Mucosa of descending colon (tissue), 3 donors: ENCODE results near the gene TGFBR2. TPM values are rescaled to one million over a fixed set of nuclear protein-coding genes. Genes with fewer than 3 reads are reported as not detected.

Experiments
- ATAC-seq: fragments of 200-7000 bp; cut with Tn5 transposase; one replicate; pipeline ENCODE4 v1.9.1; 2020; ENCODE audit warnings: mild to moderate bottlenecking, moderate library complexity
- DNase-seq, 3 donors: peaks; one replicate each; pipeline ENCODE4 v3.0.0-alpha.2; 2020
- H3K36me3 ChIP-seq: fragments of 200-600 bp; one replicate; pipeline ENCODE4 v1.8.0; 2021; ENCODE audit warnings: low read depth, mild to moderate bottlenecking
- H3K4me1 ChIP-seq: fragments of 200-600 bp; one replicate; pipeline ENCODE4 v1.8.0; 2021; ENCODE audit warnings: low read depth, mild to moderate bottlenecking
- H3K4me3 ChIP-seq: fragments of 200-600 bp; one replicate; pipeline ENCODE4 v1.8.0; 2021; ENCODE audit warnings: mild to moderate bottlenecking
- H3K9me3 ChIP-seq: fragments of 200-600 bp; one replicate; pipeline ENCODE4 v1.8.0; 2021; ENCODE audit warnings: mild to moderate bottlenecking
- intact Hi-C, 2 donors: fragments of 100-400 bp; cut with DNase I in 1 of 2; cut with micrococcal nuclease in 1 of 2; formaldehyde crosslinking; loops; one replicate each; pipeline versions ENCODE4 v1.11.0 to v1.11.1; 2022; cut with DNase I, micrococcal nuclease
- total RNA-seq, 3 donors: library from RNA; stranded (reverse); fragmentation: NEBNext Ultra II Directional in 2 of 3; extraction: Animal tissue kit (Norgen Biotek cat#: 25700) in 2 of 3; gene quantifications; one replicate each; pipeline versions ENCODE4 v1.2.1 to v1.2.4, GENCODE V29; 2021 to 2023
- TF ChIP-seq, protein P1 (sequence below): fragments of 200-600 bp; IDR thresholded peaks from one replicate; pipeline ENCODE4 v1.8.0; 2022; ENCODE audit warnings: antibody characterized with exemption, mild to moderate bottlenecking
- donor health status: DM: no; HTN: no; CAD: no; lungs with moderate emphysema.
- donor health status: DM: no; HTN: no; CAD: no.
- donor health status: DM: no; HTN: yes; CAD: no.

The TGFBR2 gene
- total RNA-seq, 3 donors from 2014 or later = 39.0 to 134 (median 71.4) TPM

DNA sequence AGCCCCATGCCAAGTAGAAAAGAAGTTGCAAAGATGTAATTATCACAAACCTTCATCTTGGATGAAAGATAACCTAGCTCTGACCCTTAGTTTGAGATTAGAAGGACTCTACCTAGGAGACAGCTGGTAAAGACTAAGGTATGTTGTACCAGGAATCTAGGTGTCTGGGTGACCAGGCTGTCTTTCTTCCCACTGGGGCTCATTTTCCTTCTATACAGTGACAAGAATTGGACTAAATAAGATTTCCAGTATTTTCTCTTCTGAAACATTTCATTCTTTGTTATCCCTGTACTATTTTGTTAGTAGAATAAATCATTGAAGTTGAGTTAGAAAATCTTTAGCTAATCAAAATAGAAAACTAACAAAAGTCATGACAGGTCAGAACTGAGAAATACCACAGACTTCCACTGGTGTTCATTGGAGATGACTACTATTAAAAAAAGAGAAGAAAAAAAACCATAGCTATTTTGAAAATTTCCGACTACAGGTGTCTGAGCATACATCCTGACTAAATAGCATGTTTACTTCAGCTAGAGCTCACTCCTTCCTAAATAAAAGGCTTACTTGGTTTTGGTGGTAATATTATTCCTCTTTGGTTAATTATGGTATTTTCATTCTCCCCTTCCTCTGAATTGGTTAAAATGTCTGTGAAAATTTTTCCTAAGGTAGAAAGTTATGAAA lies 10.1 kb downstream of the TGFBR2 start:
- no peaks in the 10 kb centered on the region for H3K9me3 ChIP-seq
- no peaks in the 10 kb centered on the region for H3K36me3 ChIP-seq
- ATAC-seq (no peak), DNase-seq (no peak)
- H3K4me1 ChIP-seq = peaks cover 11% of the 10 kb centered on the region
- H3K4me3 ChIP-seq = no peak overlapping the region
- TF ChIP-seq, protein P1, sequence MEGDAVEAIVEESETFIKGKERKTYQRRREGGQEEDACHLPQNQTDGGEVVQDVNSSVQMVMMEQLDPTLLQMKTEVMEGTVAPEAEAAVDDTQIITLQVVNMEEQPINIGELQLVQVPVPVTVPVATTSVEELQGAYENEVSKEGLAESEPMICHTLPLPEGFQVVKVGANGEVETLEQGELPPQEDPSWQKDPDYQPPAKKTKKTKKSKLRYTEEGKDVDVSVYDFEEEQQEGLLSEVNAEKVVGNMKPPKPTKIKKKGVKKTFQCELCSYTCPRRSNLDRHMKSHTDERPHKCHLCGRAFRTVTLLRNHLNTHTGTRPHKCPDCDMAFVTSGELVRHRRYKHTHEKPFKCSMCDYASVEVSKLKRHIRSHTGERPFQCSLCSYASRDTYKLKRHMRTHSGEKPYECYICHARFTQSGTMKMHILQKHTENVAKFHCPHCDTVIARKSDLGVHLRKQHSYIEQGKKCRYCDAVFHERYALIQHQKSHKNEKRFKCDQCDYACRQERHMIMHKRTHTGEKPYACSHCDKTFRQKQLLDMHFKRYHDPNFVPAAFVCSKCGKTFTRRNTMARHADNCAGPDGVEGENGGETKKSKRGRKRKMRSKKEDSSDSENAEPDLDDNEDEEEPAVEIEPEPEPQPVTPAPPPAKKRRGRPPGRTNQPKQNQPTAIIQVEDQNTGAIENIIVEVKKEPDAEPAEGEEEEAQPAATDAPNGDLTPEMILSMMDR = no peak
- intact Hi-C loops = no loop called here

DNA sequence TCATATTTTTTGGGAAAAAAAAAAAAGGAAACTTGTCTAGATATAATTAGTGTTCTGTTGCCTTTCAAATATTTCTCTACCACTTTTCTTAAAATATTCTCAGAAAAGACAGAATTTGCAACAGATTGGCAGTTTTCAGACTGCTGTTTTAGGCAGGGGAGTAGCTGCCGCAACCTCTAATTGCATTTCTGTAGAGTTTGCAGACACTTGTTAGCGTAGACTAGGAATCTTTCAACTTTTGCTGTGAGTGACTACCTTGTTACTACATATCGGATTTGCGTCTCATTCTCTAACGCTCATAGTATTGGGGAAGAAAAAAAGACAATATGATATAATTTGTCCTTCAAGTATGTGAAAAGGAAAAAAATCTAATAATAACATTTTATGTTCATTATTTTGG lies 10.7 kb downstream of the TGFBR2 start:
- intact Hi-C loops = no loop called here
- H3K4me3 ChIP-seq = no peak overlapping the region
- no peaks in the 10 kb centered on the region for H3K9me3 ChIP-seq
- H3K36me3 ChIP-seq = no peaks in the 10 kb centered on the region
- H3K4me1 ChIP-seq = peaks cover 15% of the 10 kb centered on the region
- no peak for ATAC-seq
- TF ChIP-seq, protein P1 = no peak
- DNase-seq = no peak

DNA sequence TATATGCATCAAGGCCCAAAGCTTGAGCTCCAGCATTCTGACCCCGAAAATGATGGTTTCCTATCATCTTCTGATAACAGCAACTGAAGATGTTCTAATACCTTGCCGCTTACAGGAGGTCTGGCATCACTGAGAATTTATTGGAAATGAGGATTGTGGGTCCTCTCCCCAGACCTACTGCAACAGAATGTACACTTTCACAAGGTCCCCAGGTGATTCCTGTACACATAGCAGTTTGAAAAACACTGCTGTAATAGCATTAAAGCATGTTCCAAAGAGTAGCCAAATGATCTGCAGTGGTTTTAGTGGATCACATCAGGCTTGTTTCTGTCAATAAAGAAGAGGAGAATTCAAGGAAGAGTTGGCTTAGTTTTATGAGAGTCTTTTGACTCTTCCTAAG lies 11.3 kb downstream of the TGFBR2 start:
- intact Hi-C loops = no loop called here
- no peaks in the 10 kb centered on the region for H3K36me3 ChIP-seq
- ATAC-seq (no peak), DNase-seq (no peak)
- no peaks in the 10 kb centered on the region for H3K9me3 ChIP-seq
- H3K4me3 ChIP-seq = no peak overlapping the region
- peaks cover 15% of the 10 kb centered on the region for H3K4me1 ChIP-seq
- TF ChIP-seq, protein P1 = no peak

DNA sequence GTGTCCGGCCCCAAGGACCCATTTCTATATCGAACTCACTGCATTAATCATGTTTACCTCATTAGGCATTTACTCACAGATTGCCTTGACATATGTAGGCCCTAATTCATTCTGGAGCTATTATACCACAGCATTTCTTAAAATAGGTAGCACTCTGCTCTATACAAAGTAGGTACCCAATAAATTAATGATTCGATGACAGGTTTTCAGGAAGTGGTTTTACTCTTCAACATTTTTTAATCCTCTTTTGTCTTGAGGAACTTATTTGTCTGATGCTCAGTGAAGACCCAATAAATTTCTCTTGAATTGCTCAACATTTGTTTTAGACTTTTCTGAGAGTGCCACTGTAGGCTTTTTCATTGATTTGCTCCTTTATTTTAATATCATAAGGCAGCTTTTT lies 12.1 kb downstream of the TGFBR2 start:
- H3K4me1 ChIP-seq = peaks cover 15% of the 10 kb centered on the region
- intact Hi-C loops = no loop called here

DNA sequence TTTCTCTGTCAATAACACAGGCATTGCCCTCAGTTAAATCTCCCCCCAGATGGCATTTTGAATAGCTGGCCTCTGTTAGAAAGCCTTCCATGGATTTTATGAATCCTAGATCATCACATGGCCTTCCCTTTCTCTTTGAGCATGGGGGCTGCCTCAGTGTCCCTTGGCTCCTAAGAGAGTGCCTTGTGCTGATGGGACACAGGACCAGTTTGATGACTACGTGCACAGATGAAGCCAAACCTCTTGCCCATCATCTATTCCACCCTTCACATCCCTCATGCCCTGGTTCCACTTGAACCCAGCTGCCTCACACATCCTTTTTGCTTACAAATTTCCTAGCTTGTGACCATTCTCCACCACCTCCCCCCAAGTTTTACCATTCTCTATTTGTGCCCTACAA lies 12.9 kb downstream of the TGFBR2 start:
- intact Hi-C loops = no loop called here
- no peaks in the 10 kb centered on the region for H3K9me3 ChIP-seq
- H3K4me1 ChIP-seq = peaks cover 15% of the 10 kb centered on the region
- H3K36me3 ChIP-seq = no peaks in the 10 kb centered on the region
- no peak overlapping the region for H3K4me3 ChIP-seq
- DNase-seq (no peak), ATAC-seq (no peak)
- TF ChIP-seq, protein P1 = no peak

More for the DNA sequence above, 12.1 kb downstream of the TGFBR2 start:
- TF ChIP-seq, protein P1 = no peak
- Histone ChIP-seq H3K4me3 (no peak overlapping the region), H3K9me3 (no peaks in the 10 kb centered on the region), H3K36me3 (no peaks in the 10 kb centered on the region)
- no peak for ATAC-seq
- DNase-seq = no peak
